GM21515 (cell line): ENCODE measurements around the gene SEMA5A.

Experiments
- ATAC-seq: cut with Tn5 transposase; IDR thresholded peaks from one replicate; pipeline ENCODE4 v1.9.1; 2021; ENCODE audit not compliant: unreplicated experiment

Gene SEMA5A

DNA sequence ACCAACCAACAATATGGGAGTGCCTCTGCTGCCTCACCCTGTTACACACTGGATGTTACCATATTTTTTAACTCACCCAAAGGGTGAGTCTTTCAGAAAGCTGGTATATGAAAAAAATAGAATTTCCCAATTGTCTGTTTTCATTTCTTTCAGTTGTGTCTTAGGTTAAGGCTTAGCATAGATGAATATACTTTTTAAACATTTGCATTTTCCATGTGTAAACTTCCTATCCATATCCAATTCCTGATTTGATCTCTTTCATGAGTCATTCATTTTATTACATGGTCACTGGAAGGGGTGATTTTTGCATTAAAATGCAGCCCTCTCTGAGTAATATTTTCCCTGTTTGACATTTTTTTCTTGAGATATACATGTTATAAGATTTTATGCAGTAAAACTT lies 406.5 kb downstream of the SEMA5A start:
- ATAC-seq, result no peak

GRCh38 chr5:9128136-9128535 lies 417.7 kb downstream of the SEMA5A start:
- ATAC-seq, result no peak

DNA sequence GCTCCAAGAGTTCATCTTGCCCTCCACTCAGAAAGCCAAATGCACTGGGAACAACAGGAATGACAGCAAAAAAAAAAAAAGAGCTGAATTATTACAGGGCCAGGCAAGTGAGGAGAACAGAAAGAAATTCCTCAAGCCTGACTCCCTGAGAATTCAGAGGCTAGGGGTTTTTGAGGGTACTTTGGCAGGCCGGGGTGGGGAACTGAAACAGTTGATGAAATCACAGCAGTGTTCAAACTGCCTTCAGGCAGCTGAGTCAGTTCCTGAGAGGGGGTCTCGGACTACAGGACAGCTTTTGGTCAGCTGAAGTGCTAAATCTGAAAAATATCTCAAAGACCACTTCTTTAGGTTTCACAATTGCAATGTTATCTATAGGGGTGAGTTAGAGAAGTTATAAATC lies 419.4 kb downstream of the SEMA5A start:
- ATAC-seq, result no peak

GRCh38 chr5:9125852-9126251 lies 420.0 kb downstream of the SEMA5A start:
- ATAC-seq, result peak; percentile 76

DNA sequence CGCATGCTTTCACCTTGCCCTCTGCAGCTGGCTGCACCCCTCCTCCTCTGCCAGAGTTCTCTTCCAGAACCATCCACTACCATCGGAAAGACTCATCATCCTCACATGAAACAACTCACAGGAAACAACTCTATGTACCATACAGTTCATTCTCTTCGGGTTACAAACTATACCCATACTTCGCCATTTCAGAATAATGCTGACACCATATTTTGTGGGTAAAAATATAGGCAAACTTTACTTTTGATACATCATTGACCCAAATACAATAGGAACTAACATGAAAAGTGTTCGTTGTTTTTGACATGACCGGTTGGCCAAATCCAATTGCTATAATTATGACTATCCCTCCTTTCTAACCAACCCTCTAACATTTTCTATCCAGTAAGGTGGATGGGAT lies 421.0 kb downstream of the SEMA5A start:
- ATAC-seq, result no peak

DNA sequence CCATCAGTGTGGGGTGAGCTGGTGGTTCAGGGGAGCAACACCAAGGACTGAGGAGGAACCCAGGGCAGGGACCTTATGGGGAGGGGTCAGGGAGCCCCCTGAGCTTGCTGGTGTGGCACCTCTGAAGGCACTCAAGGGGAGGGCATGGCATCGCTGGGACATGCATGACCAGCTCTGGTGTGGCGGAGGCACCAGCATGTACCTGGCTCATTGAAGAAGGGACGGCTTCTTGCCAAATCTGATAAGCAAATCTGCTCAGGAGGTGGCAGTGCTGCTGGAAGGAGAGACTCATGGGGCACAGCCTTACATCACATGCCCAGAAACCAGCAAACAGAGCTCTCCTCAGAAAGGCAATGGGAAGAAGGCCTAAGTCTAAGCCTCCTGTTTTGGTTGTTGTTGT lies 421.8 kb downstream of the SEMA5A start:
- ATAC-seq, result no peak

DNA sequence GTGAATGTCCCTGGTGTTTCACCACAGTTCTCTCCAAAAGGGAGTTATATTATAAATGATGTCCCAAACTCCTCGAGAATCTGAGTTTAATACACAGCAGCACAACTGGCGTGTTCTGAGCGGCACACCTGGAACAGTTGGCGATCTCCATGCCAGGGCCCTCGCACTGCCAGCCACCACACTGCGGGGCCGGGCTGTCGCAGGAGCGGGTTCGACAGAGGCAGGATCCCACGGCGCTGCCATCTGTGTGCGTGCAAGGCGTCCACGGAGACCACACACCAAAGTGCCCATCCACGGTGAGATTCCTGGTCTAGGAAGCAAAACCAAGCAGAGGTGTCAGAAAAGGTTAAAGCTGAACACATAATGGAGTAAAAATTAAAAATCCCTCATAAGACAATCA lies 423.3 kb downstream of the SEMA5A start:
- ATAC-seq, result no peak

DNA sequence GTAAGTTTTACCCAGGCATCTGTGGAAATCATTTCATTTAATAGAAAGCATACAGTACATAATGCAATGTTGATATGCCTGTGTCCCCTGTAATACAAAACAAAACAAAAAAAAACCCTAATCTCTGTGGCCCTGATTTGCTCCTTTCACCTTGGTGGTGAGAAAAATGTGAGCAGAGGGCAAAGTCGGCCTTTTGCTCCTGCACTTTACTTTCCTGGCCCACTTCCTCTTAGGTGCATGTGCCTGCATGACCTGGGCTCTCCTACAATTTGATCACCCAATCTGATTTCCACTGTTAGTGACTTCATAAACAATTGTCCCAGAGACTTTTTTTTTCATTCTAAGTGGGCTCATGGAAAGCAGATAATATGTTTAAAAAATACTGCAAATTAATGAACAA lies 424.3 kb downstream of the SEMA5A start:
- ATAC-seq, result no peak

GRCh38 chr5:9118852-9119251 lies 427.0 kb downstream of the SEMA5A start:
- ATAC-seq, result no peak

DNA sequence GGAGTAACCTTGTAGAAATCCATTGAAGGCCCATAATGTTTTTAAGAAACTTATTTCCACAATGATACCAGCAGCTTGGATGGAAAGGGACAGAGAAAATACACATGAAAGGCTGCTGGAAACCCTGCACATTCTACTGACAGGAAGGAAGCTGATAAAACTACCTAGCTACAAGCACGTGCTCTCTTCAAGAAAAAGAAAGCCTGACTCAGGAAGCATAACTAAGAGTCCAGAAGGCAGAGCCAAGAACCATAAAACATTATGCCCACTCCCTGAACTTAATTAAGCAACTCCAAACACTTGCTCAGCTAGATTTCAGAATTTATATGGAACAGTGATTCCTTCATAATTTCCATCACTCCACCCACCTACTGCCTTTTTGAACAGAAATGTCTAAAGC lies 430.8 kb downstream of the SEMA5A start:
- ATAC-seq, result no peak

DNA sequence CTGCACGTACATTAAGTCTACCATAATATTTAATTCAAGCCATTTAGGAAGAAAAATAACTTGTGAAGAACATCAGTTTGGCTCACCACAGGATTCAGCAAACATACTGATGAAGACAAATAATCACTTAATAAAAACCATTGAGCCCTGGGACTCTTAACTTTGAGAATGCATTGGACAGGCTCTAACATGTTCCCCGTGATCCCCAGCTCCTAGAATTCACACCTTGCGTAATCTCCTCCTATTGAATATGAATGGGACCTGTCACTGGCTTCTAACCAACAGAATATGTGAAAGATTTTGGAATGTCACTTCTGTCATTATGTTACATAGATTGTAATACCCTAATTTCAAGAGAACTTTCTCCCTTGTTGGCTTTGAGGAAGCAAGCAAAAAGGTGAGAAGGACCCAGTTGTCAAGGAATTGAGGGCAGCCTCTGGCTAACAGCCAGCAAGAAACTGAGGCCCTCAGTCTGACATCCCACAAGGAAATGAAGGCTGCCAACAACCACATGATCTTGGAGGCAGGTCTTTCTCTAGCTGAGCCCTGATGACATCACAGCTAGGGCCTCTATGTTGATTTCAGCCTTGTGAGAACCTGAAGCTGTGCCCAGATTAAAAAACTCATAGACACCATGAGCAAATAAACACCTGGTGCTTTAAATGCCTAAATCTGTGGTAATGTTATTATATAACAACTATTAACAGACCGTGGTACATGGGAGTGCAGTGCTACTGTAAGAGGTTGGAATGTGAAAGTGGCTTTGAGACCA lies 433.2 kb downstream of the SEMA5A start:
- no peak for ATAC-seq

DNA sequence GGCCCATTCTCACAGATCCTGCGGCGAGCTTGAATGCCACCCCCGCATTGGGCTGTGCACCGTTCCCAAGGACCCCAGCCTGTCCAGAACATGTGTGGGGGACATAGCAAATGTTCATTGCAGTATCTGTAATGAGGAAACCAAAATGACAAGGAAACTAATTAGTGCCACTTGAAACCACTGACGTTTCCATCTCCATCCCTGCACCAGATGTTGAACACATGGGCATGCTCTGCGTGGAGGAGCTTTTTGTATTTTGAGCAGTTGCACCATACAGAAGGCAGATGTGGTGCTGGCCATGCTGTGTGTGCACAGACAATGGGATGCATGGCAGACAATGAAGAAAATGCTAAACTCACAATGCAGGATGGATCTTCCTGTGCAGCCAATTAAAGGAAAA lies 437.7 kb downstream of the SEMA5A start:
- ATAC-seq, result no peak

GRCh38 chr5:9105851-9106250 lies 440.0 kb downstream of the SEMA5A start:
- ATAC-seq, result no peak

GRCh38 chr5:9104571-9105339 lies 441.1 kb downstream of the SEMA5A start:
- ATAC-seq, result no peak

DNA sequence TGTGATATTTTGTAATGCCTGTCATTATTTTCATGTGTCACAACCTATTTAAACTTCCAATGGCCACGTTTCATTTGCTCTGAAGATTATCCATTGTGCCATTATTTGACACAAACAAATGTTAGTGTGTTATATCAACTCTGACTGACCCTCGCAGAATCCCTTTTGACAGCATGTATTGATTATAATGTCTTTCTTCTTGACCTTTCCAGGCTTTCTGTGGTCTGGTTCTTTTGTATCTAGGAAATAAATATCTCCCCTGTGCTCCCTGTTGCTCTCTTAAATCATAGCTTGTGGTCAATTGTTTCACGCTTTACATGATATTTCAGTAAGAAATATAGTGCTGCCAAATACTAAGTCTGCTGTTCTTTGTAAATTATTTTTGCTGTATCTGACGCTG lies 442.6 kb downstream of the SEMA5A start:
- ATAC-seq, result no peak

- no peak for ATAC-seq
Observed at GRCh38 chr5:9099689-9100088, 446.2 kb downstream of the SEMA5A start.

GRCh38 chr5:9098990-9099389 lies 446.9 kb downstream of the SEMA5A start:
- no peak for ATAC-seq

- ATAC-seq, result no peak
Observed at GRCh38 chr5:9094582-9094981, 451.3 kb downstream of the SEMA5A start.

GRCh38 chr5:9091896-9092662 lies 453.8 kb downstream of the SEMA5A start:
- no peak for ATAC-seq

GRCh38 chr5:9090381-9091026 lies 455.4 kb downstream of the SEMA5A start:
- no peak for ATAC-seq

DNA sequence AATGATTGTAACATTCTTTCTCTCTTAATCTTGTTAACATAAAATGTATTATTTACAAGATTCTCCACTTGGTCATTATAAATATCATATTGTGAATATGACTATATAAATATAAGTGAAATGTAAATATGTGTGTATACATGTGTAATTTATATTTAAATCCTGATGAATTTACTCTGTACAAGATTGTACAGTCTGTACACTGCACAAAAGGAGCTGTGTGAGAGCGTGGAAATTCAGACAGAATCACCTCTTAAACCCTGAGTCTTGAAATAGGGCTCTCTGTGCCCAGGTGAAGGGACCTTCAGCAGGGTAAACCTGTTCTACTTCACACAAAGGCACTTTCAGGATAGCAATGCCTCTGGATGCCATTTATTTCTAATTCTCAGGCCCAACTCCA lies 456.0 kb downstream of the SEMA5A start:
- no peak for ATAC-seq
